NB4 (cell line): ENCODE measurements around the gene NUDT21.

ENCODE experiments used
- MYC ChIP-seq: IDR thresholded peaks from 2 replicates; pipeline ENCODE4 v1.6.1; 2011; ENCODE audit warnings: low read depth, low read length
- TF ChIP-seq, protein P1 (sequence below): IDR thresholded peaks from one replicate; pipeline ENCODE4 v1.5.1; 2012; ENCODE audit warnings: low read depth, low read length

DNA sequence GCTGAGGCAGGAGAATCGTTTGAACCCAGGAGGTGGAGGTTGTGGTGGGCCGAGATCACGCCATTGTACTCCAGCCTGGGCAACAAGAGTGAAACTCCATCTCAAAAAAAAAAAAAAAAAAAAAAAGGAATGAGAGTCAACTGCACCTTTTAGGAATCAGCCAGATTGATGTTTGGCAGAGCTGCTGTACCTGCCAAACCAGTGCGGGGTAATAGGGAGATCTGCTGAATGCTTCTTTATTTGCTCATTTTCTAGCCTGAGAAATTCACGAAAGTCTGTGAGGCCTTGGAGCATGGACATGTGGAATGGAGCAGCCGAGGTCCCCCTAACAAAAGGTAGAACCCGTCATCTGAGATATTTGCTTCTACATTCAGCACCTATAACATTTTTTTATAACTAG, 18.6 kb upstream of the NUDT21 start:
- no peak for TF ChIP-seq MYC
- TF ChIP-seq, protein P1, sequence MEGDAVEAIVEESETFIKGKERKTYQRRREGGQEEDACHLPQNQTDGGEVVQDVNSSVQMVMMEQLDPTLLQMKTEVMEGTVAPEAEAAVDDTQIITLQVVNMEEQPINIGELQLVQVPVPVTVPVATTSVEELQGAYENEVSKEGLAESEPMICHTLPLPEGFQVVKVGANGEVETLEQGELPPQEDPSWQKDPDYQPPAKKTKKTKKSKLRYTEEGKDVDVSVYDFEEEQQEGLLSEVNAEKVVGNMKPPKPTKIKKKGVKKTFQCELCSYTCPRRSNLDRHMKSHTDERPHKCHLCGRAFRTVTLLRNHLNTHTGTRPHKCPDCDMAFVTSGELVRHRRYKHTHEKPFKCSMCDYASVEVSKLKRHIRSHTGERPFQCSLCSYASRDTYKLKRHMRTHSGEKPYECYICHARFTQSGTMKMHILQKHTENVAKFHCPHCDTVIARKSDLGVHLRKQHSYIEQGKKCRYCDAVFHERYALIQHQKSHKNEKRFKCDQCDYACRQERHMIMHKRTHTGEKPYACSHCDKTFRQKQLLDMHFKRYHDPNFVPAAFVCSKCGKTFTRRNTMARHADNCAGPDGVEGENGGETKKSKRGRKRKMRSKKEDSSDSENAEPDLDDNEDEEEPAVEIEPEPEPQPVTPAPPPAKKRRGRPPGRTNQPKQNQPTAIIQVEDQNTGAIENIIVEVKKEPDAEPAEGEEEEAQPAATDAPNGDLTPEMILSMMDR, result no peak
